ENCODE data around the gene IGSF21. TPM values are rescaled to one million over a fixed set of nuclear protein-coding genes. Genes with fewer than 3 reads are reported as not detected.

IGSF21 gene
- total and polyA plus RNA-seq, 10 of the 15 experiments (the other 5 are each of a cell fraction or from before 2014, with no cell fraction given) = 0.03 to 0.49 TPM; not detected in 8

DNA sequence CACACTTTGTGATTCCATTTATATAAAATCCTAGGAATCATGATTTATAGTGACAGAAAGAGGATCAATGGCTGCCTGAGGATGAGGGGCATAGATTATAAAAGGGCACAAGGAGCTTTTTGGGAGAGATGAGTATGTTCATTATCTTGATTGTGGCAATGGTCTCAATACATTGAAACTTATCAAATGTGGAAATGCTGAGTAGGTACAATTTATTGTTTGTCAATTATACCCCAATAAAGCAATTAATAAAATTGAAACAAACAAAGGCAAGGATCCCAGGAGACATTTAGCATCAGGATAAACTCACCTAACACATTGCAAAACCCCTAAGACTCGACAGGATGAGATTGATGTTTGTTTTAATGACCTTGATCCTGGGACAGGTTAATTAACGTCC, 220.1 kb downstream of the IGSF21 start:
- in situ Hi-C loops (cut with MboI) (no loop called here), intact Hi-C loops (cut with micrococcal nuclease; ENCODE audit: unreplicated experiment) (loop anchor here (10.0 kb wide), 1 partner anchor 207 kb away; no protein-coding TSS in a partner anchor)
- ChIA-PET RAD21 (ENCODE audit: unreplicated experiment) (no interaction called here), CTCF (interaction anchor here (1.5 kb wide), 1 partner anchor 47 kb away, joined by 3 read pairs; no protein-coding TSS in a partner anchor), POLR2A (no interaction called here), SMC1A (ENCODE audit: uncharacterized antibody, unreplicated experiment) (no interaction called here)
- H3K27me3 ChIP-seq (replicated peaks in 1 of 2; ENCODE audit: control insufficient read depth in 2 of 2, insufficient read depth in 2 of 2, low read length in 1 of 2) = no peaks in the 10 kb centered on the region
- H3K4me2 ChIP-seq (ENCODE audit: control insufficient read depth, insufficient read depth) = no peak overlapping the region
- H3K36me3 ChIP-seq (ENCODE audit: control insufficient read depth in 2 of 2, insufficient read depth in 2 of 2, low read length in 1 of 2) = no peaks in the 10 kb centered on the region
- H3K9me3 ChIP-seq (replicated peaks; ENCODE audit: control insufficient read depth, insufficient read depth, low read length) = no peaks in the 10 kb centered on the region; the same call in 2 of the 3 replicates
- H2AFZ ChIP-seq (ENCODE audit: control insufficient read depth, low read depth, low read length) = no peak overlapping the region
- H3K4me3 ChIP-seq = no peak overlapping the region
- no peaks in the 10 kb centered on the region for H3K79me2 ChIP-seq (ENCODE audit: control insufficient read depth, insufficient read depth, low read length)
- no peak for DNase-seq (ENCODE audit: low read depth, low spot score)
- BruUV-seq (replicated peaks) = no TSS peak
- FAIRE-seq = no peak
- WGBS (ENCODE audit: insufficient coverage, insufficient replicate concordance, low lambda C conversion rate, missing lambda C conversion rate) = 0% methylated on average over 2 of the region's 2 CpGs
- no peaks in the 10 kb centered on the region for H3K4me1 ChIP-seq (ENCODE audit: control insufficient read depth, insufficient read depth, low read length)
- no peak overlapping the region for H3K9ac ChIP-seq (ENCODE audit: control insufficient read depth, insufficient read depth, low read length)
- no peaks in the 10 kb centered on the region for H4K20me1 ChIP-seq (ENCODE audit: control insufficient read depth, insufficient read depth)
- ATAC-seq = no peak
- no peak overlapping the region for H3K27ac ChIP-seq (ENCODE audit: control insufficient read depth, insufficient read depth)
- TF ChIP-seq SUPT20H (IDR thresholded peaks at IDR 0.05; ENCODE audit: borderline replicate concordance, control insufficient read depth, low read depth, low read length) = no peak
- TF ChIP-seq ESRRA (IDR thresholded peaks at IDR 0.05; ENCODE audit: low read length) = no peak
- TF ChIP-seq SP1 (IDR thresholded peaks at IDR 0.05; ENCODE audit: low read depth, low read length) = no peak
- TF ChIP-seq ATF7 (IDR thresholded peaks at IDR 0.05; ENCODE audit: low read depth) = no peak
- TF ChIP-seq, protein P1, sequence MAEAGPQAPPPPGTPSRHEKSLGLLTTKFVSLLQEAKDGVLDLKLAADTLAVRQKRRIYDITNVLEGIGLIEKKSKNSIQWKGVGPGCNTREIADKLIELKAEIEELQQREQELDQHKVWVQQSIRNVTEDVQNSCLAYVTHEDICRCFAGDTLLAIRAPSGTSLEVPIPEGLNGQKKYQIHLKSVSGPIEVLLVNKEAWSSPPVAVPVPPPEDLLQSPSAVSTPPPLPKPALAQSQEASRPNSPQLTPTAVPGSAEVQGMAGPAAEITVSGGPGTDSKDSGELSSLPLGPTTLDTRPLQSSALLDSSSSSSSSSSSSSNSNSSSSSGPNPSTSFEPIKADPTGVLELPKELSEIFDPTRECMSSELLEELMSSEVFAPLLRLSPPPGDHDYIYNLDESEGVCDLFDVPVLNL (IDR thresholded peaks at IDR 0.05; ENCODE audit: low read depth, low read length) = no peak
- TF ChIP-seq IKZF1 (conservative IDR thresholded peaks at IDR 0.05) = no peak
- TF ChIP-seq MXI1 (IDR thresholded peaks at IDR 0.05; ENCODE audit: low read depth, low read length) = no peak
- TF ChIP-seq NR2C1 (IDR thresholded peaks at IDR 0.05) = no peak
- no peak for TF ChIP-seq FOXK2 (IDR thresholded peaks at IDR 0.05)
- no peak for TF ChIP-seq ZNF622 (IDR thresholded peaks at IDR 0.05)
- TF ChIP-seq, protein P2, sequence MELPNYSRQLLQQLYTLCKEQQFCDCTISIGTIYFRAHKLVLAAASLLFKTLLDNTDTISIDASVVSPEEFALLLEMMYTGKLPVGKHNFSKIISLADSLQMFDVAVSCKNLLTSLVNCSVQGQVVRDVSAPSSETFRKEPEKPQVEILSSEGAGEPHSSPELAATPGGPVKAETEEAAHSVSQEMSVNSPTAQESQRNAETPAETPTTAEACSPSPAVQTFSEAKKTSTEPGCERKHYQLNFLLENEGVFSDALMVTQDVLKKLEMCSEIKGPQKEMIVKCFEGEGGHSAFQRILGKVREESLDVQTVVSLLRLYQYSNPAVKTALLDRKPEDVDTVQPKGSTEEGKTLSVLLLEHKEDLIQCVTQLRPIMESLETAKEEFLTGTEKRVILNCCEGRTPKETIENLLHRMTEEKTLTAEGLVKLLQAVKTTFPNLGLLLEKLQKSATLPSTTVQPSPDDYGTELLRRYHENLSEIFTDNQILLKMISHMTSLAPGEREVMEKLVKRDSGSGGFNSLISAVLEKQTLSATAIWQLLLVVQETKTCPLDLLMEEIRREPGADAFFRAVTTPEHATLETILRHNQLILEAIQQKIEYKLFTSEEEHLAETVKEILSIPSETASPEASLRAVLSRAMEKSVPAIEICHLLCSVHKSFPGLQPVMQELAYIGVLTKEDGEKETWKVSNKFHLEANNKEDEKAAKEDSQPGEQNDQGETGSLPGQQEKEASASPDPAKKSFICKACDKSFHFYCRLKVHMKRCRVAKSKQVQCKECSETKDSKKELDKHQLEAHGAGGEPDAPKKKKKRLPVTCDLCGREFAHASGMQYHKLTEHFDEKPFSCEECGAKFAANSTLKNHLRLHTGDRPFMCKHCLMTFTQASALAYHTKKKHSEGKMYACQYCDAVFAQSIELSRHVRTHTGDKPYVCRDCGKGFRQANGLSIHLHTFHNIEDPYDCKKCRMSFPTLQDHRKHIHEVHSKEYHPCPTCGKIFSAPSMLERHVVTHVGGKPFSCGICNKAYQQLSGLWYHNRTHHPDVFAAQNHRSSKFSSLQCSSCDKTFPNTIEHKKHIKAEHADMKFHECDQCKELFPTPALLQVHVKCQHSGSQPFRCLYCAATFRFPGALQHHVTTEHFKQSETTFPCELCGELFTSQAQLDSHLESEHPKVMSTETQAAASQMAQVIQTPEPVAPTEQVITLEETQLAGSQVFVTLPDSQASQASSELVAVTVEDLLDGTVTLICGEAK (IDR thresholded peaks at IDR 0.05; ENCODE audit: borderline replicate concordance) = no peak
- TF ChIP-seq NFIC (IDR thresholded peaks at IDR 0.05; ENCODE audit: low read depth, low read length) = no peak
- no peak for TF ChIP-seq RB1 (IDR thresholded peaks at IDR 0.05; ENCODE audit: borderline replicate concordance)
- TF ChIP-seq FOXM1 (IDR thresholded peaks at IDR 0.05; ENCODE audit: low read depth, low read length) = no peak
- TF ChIP-seq, protein P3, sequence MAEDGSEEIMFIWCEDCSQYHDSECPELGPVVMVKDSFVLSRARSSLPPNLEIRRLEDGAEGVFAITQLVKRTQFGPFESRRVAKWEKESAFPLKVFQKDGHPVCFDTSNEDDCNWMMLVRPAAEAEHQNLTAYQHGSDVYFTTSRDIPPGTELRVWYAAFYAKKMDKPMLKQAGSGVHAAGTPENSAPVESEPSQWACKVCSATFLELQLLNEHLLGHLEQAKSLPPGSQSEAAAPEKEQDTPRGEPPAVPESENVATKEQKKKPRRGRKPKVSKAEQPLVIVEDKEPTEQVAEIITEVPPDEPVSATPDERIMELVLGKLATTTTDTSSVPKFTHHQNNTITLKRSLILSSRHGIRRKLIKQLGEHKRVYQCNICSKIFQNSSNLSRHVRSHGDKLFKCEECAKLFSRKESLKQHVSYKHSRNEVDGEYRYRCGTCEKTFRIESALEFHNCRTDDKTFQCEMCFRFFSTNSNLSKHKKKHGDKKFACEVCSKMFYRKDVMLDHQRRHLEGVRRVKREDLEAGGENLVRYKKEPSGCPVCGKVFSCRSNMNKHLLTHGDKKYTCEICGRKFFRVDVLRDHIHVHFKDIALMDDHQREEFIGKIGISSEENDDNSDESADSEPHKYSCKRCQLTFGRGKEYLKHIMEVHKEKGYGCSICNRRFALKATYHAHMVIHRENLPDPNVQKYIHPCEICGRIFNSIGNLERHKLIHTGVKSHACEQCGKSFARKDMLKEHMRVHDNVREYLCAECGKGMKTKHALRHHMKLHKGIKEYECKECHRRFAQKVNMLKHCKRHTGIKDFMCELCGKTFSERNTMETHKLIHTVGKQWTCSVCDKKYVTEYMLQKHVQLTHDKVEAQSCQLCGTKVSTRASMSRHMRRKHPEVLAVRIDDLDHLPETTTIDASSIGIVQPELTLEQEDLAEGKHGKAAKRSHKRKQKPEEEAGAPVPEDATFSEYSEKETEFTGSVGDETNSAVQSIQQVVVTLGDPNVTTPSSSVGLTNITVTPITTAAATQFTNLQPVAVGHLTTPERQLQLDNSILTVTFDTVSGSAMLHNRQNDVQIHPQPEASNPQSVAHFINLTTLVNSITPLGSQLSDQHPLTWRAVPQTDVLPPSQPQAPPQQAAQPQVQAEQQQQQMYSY (CRISPR knock-in tag; IDR thresholded peaks at IDR 0.05) = no peak
- TF ChIP-seq ZNF384 (IDR thresholded peaks at IDR 0.05; ENCODE audit: borderline replicate concordance, low read depth, low read length) = no peak
- no peak for TF ChIP-seq TCF3 (IDR thresholded peaks at IDR 0.05; ENCODE audit: borderline replicate concordance, insufficient read depth, low read depth, low read length)

Data from GM12878 (cell line).